ENCODE measurements around the gene SUPT16H.
"Not testable (repeated sequence)": the region's sequence is repeated elsewhere in the genome, so short reads cannot be mapped to it uniquely, and the experiment has no call there.

The SUPT16H gene

DNA sequence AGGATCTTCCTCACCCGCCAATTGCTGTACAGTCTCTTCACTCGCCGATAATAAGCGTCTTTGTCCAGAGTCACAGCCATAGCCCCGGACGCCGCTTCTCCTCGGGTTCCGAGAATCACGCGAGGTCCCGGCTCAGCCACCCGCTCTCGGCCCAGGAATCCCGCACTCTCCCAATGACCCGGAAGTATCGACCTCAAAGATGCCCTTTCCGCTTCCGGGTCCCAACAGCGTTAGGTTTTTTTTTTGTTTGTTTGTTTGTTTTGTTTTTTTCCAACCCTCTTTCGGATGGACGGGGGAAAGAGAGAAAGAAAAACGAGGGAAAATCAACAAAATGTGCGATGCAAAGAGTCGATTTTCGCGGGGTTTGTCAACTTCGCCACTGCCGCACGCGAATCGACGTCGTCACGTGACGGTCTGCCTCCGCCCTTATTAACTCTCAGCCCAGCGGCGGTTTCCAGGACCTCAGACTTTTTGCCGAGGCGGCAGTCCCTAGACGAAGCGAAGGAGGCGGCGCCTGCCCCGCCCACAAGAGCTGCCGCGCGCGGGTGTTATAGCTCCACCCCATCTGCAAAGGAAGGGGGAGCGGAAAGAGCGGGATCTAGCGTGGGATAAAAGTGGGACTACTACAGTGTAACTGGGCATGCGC is at the start of gene SUPT16H:
Gene SUPT16H (minus strand): TSS at position 172 of the 646 bp plus-strand sequence. CDS start 92 bp downstream, at position 80.
- FAIRE-seq, result peak; percentile 94

DNA sequence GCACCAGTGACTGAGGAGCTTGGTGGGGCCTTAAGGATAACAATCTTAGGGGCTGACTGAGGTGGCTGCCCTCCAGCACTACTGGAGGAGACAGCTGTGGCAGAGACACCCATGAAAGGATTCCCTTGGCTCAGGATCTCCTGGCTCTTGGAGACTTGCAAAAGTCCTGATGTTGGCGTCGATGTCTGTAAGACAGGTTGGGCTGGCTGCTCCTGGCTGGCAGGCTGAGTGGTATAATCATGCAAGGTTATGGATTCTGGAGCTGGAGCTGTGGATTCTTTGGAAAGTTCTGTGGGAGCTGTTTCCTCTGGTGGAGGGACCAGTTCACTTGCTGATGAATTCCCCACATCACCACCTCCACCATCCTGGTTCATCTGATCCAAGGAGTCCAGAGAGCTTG is 47.3 kb upstream of the SUPT16H start:
- FAIRE-seq, result no peak

DNA sequence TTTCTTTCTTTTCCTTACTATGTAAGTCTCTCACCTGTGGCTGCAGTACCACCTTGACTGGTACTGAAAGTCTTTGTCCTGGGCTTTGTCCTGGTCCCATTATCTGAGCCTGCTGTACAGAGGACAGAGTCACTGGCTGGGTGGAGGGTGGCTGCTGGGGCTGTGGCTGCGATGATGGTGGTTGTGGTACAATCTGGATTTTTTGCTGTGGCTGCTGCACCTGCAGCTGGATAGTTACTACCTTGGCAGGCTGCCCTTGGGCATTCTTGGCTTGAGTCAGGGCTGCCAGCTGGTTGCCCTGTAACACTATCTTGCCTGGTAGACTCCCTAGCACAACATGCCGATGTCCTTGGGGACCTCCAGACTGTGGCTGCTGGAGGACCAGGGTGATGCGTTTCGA is 45.1 kb upstream of the SUPT16H start:
- FAIRE-seq, result no peak

DNA sequence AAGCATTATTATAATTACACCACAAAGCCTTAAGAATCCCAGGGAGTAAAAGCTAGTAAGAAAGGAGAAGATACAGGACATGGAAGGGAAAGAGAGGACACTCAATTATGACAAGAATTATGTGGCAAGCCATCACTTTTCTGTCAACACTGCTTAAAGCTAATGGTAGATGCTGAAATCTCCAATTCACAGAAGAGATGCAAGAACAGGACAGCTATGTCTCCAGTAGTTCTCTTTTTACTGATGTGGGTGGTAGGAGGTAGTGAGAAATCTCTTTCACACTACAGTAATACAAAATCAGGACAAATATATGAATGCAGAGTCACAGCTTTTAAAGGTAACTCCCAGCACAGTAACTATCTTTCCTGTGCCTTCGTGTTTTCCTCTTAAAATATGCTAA is 42.9 kb upstream of the SUPT16H start:
- FAIRE-seq, result no peak

GRCh38 chr14:21419528-21419927 is 35.7 kb upstream of the SUPT16H start:
- FAIRE-seq, result no peak

DNA sequence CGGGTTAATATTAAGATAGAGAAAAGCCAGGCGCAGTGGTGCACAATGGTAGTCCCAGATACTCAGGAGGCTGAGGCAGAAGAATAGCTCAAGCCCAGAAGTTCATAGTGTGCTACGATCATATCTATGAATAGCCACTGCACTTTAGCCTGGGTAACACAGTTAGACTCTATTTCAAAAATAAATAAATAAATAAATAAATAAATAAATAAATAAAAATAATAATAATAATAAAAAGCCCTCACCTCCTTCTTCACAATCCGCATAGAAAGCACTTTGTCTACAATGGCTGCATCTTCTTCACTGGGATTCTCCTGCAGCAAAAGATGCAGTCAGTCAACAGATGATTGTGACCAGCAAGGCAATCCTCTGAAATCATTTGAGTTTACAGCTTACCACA is 31.5 kb upstream of the SUPT16H start:
- FAIRE-seq, result no peak

GRCh38 chr14:21414137-21414631 is 30.4 kb upstream of the SUPT16H start:
- no peak for FAIRE-seq

DNA sequence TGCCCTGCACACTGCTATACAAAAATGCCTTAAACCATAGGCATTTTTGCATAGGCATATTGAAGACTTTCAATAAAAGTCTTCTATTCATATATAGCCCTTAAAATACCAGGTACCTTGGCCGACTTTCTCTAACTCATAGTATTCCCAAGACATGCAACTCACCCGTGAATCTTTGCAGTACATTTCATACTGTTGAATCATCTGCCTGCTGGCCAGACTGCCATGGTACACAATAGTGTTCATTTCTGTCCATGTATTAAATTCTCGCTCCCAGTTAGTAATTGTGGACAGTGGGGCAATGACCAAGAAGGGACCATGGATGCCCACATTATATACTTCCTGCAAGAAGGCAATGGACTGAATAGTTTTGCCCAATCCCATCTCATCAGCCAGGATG is 24.3 kb upstream of the SUPT16H start:
- FAIRE-seq, result no peak

GRCh38 chr14:21406213-21406612 is 22.4 kb upstream of the SUPT16H start:
- no peak for FAIRE-seq

GRCh38 chr14:21405097-21405496 is 21.3 kb upstream of the SUPT16H start:
- no peak for FAIRE-seq

- no peak for FAIRE-seq
These were observed 15.6 kb upstream of the SUPT16H start for GRCh38 chr14:21399311-21399870.

DNA sequence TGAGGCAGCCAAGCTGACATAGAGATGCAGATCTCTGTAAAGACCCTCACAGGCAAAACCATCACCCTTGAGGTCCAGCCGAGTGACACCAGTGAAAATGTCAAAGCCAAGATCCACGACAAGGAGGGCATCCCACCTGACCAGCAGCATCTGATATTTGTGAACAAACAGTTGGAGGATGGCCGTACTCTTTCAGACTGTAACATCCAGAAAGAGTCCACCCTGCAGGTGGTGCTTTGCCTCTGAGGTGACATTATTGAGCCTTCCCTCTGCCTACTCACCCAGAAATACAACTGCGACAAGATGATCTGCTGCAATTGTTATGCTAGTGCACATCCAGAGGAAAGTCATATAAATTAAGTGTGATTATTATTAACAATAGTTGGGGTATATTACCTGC is 15.1 kb upstream of the SUPT16H start:
- FAIRE-seq, result no peak

GRCh38 chr14:21395450-21395849 is 11.6 kb upstream of the SUPT16H start:
- no peak for FAIRE-seq

DNA sequence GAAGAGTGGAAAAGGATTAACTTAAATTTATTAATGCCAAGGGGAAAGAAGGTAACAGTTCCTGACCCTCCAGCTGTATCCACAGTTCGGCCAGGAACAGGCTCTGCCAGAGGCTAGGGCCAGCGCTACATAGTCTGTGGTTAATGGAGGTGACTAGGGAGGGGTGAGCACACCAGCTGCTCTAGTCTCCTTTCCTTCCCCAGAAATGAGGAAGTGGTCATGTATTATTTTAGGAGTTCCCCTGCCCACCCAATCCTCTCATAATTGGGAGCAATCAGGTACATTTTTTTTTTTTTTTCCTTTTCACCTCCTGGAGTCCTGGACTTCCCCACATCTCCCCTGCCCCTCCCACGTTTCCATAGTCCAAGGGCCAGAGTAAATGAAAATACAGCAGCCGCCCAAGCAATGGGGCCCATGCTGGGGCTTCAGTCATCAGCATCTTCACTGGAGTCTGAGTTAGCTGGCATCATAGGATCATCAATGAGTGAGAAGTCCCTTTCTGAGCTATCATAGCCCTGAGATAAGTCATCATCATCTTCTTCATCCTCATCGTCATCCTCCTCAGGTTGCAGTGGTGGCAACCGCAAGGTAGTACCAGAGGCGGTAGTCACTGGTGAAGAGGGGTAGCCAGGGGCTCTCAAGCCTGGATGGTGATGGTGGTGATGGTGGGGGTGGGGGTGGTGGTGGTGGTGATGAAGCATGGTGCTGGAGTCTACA is 1.5 kb upstream of the SUPT16H start:
- FAIRE-seq, result no peak

GRCh38 chr14:21384494-21384851 is 654 bp upstream of the SUPT16H start:
- no peak for FAIRE-seq

DNA sequence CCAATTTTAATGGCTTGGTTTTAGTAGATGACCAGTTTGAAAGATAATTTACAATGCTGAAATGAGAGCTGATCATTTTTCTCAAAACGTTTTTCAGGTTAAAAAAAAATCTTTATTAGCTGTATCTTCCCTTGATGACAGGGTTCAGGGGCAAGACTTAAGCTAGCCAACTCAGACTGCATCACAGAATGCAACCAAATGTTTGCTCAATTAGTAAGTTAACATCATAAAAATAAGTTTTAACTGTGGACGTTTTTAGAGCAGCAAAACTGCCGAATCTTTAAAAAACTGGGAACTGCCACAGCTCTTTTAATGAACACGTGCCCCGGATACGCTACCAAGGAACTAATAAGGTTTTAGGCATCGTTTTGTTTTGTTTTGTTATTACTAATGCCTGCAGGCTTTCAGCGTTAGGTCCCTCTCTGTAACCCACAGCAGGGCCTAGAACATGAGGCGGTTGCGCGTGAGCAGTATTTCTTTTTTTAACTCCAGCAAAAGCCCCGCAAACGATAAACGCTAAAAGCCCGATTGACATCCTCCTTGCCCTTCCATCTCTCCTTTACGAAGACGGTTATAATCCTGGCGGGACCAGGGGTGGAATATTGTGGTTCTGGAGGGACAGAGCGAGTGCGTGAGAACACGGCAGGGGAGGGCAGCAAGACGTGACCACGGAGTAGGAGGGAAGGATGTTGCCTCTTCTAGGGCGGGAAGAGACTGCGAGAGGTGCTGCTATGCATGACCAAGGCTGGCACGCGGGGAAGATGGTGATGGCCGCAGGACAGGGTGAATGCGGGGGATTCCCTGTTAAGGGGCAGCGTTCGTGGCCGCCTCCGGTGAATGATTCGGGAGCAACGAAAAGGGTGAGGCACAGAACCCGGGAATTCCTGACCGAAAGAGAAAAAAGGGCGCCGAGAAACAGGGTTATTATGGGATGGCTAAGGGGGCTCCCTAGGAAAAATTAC is 652 bp downstream of the SUPT16H start:
- FAIRE-seq, result no peak

DNA sequence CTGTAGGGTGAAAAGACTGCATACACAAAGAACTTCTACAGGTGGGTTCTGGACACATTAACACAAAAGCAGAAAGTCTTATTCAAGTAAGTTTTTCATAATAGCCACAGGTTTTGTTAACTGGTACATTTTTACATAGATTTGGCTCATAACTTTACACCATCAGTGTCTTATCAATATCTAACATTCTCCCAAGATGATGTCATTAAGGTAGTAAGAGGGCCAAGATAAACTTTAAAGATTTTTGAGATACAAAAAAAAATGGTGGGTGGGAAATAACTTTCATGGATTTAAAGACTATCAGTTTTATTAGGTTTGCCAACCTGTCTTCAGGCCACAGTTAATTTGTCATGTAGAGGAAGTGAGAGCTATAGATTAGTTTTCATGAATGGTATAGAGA is 1.7 kb downstream of the SUPT16H start:
- FAIRE-seq, result no peak

- no peak for FAIRE-seq
These were observed 4.5 kb downstream of the SUPT16H start for GRCh38 chr14:21379338-21379737.

DNA sequence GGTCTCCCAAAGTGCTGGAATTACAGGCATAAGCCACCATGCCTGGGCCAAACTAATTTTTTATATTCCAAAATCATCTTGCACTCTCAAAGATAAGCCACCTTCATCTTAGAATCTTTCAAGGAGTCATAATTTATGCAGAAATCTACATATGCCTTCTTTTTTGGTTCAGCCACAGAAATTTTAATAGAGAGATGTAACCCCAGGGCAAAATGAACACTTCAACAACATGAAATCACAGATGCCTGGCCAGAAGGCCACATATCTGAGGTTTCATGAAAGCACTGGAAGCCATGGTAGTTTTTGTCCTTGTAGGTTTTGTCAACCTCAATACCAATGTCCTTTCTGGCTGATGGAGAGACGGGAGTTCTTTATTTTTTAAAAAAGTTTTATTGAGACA is 9.8 kb downstream of the SUPT16H start:
- FAIRE-seq, result no peak

DNA sequence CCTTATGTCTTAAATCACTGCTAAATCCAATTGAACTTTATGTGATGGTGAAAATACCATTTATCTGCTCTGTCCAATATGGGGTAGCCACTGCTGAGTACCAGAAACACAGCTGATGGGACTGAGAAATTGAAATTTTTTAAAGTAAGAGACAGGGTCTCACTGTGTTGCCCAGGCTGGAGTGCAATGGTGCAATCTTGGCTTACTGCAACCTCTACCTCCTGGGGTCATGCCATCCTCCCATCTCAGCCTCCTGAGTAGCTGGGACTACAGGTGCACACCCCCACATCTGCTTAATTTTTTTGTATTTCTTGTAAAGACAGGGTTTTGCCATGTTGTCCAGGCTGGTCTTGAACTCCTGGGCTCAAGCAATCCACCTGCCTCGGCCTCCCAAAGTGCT is 11.0 kb downstream of the SUPT16H start:
- FAIRE-seq, result not testable (repeated sequence)

DNA sequence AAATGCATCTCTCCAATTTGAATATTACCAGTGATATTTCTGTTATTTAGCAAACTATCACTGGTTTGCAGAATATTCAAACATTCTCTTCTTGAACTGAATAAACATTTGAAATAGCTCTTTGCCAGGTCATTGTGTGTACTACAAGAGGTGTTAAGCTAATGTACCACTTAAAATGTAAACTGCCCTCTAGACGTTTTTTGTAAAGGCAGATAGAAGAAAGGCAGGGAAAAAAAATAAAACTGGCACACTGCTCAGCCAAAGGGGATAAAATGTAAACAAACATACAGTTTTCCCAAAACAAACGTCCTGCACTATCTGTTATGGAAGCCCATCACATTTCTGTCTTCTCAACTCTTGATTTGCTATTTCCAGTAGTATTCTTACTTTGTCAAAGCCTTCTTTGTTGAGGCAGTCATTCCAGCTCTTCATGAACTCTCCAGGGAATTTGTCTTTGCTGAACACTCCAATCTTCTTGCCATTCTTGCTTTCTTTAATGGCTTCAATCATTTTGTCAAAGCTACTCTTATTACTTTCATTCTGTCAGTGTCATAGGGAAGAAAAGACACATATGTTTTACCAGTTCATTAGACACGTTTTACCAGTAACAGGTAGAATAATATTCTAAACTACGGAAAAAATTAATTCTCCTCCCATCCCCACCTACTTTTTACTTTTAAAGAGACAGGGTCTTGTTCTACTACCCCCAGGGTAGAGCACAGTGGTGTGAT is 13.7 kb downstream of the SUPT16H start:
- no peak for FAIRE-seq

GRCh38 chr14:21367582-21368144 is 16.2 kb downstream of the SUPT16H start:
- FAIRE-seq, result no peak

All from endometrium (tissue), 2 donors.